Cerebellar cortex (tissue), 1 donor: Measurements from ENCODE around the gene NACC2.

Experiments used
- DNase-seq: peaks from one replicate; pipeline ENCODE4 v3.0.0-alpha.2; 2015; ENCODE audit warnings: low spot score

NACC2 gene

GRCh38 chr9:135960411-135961276 lies 134.4 kb downstream of the NACC2 start:
- peak; percentile 22 for DNase-seq

GRCh38 chr9:135959814-135960213 lies 135.3 kb downstream of the NACC2 start:
- no peak for DNase-seq

- no peak for DNase-seq
These were observed 136.6 kb downstream of the NACC2 start for GRCh38 chr9:135958485-135958884.

GRCh38 chr9:135957431-135957830 lies 137.7 kb downstream of the NACC2 start:
- no peak for DNase-seq

GRCh38 chr9:135956802-135957174 lies 138.3 kb downstream of the NACC2 start:
- DNase-seq: no peak
